Prostate gland (tissue), 2 donors: Measurements from ENCODE around the gene SGCA. TPM values are rescaled to one million over a fixed set of nuclear protein-coding genes. Genes with fewer than 3 reads are reported as not detected.

ENCODE experiments used
- DNase-seq: peaks from one replicate; pipeline ENCODE4 v3.0.0-alpha.2; 2019; ENCODE audit warnings: low spot score
- H3K27ac ChIP-seq, 2 donors: fragments of 200-600 bp; sonication (generic); 2 replicates each; pipeline ENCODE4 v1.5.1; 2017 to 2019
- H3K27me3 ChIP-seq: fragments of 200-600 bp; sonication (generic); replicated peaks from 2 replicates; pipeline ENCODE4 v1.5.1; 2019; ENCODE audit not compliant: insufficient read depth
- H3K36me3 ChIP-seq, 2 donors: fragments of 200-600 bp; sonication (generic); 1 replicate in 1 of 2; 2 replicates in 1 of 2; pipeline versions ENCODE4 v1.5.1 to v1.8.1; 2017 to 2019
- H3K4me1 ChIP-seq: fragments of 200-600 bp; sonication (generic); replicated peaks from 2 replicates; pipeline ENCODE4 v1.5.1; 2019
- H3K4me3 ChIP-seq, 2 donors: fragments of 200-600 bp; sonication (generic); 2 replicates each; pipeline ENCODE4 v1.5.1; 2017 to 2019
- H3K9me3 ChIP-seq: fragments of 200-600 bp; sonication (generic); 2 replicates; pipeline ENCODE4 v1.5.1; 2017
- POLR2A ChIP-seq: fragments of 450-650 bp; IDR thresholded peaks from one replicate; pipeline ENCODE4 v1.6.1; 2016; ENCODE audit warnings: antibody characterized with exemption, mild to moderate bottlenecking
- POLR2AphosphoS5 ChIP-seq: sonication (generic); formaldehyde crosslinking; IDR thresholded peaks from one replicate; pipeline ENCODE4 v1.6.1; 2017; ENCODE audit warnings: antibody characterized with exemption
- WGBS: methylation state at CpG from one replicate; pipeline ENCODE4 v1.1.5; 2018; 5-methylcytosine and 5-hydroxymethylcytosine counted together
- intact Hi-C: fragments of 100-400 bp; cut with DNase I; formaldehyde crosslinking; loops from one replicate; pipeline ENCODE4 v1.14.2; 2022
- total RNA-seq, 2 donors: library from RNA; depleted of rRNA; stranded (reverse); fragments of >200 nt; gene quantifications; one replicate each; pipeline ENCODE4 v1.1.0, GENCODE V29; 2016
- TF ChIP-seq, protein P1 (sequence below), 4 experiments: fragments of 200-600 bp in 2 of 4; fragments of 450-650 bp in 2 of 4; sonication (generic) in 2 of 4; IDR thresholded peaks; 1 replicate in 3 of 4; 2 replicates in 1 of 4; pipeline ENCODE4 v1.5.1; 2016 to 2019; ENCODE audit warnings: antibody characterized with exemption in 4 of 4, mild to moderate bottlenecking in 2 of 4, moderate library complexity in 2 of 4

The SGCA gene
- total RNA-seq, 2 donors from 2014 or later = 13.9 to 19.4 TPM

DNA sequence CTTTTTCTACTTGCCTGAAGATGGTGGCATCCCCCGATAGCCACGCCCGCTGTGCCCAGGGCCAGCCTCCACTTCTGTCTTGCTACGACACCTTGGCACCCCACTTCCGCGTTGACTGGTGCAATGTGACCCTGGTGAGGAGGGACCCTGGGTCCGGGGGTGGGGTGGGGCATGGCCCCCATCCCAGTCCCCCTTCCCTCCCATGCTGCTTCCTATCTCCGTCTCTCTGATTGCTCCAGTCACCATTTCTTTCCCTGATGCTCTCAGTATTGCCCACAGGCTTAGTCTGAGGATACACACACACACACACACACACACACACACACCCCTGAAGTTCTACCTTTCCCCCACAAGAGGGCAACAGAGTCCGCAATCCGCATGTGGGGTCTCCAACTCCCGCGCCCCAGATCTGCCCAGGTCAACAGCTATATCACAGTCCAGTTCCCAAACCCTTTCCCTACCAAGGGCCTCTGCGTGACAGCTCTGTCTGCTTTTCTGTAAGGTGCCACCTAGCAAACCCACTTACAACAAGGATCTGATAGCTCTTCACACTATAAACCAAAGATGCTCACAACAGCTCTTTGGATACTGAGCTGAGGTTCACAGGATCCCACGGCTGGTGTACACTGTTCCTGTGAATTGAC, 3.4 kb downstream of the SGCA start:
- intact Hi-C loops = no loop called here
- Histone ChIP-seq H3K36me3 (no peaks in the 10 kb centered on the region), H3K4me1 (no peaks in the 10 kb centered on the region), H3K27ac (no peak overlapping the region), H3K9me3 (no peaks in the 10 kb centered on the region), H3K4me3 (no peak overlapping the region), H3K27me3 (no peaks in the 10 kb centered on the region)
- TF ChIP-seq, protein P1, sequence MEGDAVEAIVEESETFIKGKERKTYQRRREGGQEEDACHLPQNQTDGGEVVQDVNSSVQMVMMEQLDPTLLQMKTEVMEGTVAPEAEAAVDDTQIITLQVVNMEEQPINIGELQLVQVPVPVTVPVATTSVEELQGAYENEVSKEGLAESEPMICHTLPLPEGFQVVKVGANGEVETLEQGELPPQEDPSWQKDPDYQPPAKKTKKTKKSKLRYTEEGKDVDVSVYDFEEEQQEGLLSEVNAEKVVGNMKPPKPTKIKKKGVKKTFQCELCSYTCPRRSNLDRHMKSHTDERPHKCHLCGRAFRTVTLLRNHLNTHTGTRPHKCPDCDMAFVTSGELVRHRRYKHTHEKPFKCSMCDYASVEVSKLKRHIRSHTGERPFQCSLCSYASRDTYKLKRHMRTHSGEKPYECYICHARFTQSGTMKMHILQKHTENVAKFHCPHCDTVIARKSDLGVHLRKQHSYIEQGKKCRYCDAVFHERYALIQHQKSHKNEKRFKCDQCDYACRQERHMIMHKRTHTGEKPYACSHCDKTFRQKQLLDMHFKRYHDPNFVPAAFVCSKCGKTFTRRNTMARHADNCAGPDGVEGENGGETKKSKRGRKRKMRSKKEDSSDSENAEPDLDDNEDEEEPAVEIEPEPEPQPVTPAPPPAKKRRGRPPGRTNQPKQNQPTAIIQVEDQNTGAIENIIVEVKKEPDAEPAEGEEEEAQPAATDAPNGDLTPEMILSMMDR (IDR thresholded peaks at IDR 0.05) = peak; percentile 69 to 95 (median 82)
- no peak for TF ChIP-seq POLR2AphosphoS5
- WGBS = 40% methylated on average over 14 of the region's 14 CpGs
- no peak for DNase-seq

DNA sequence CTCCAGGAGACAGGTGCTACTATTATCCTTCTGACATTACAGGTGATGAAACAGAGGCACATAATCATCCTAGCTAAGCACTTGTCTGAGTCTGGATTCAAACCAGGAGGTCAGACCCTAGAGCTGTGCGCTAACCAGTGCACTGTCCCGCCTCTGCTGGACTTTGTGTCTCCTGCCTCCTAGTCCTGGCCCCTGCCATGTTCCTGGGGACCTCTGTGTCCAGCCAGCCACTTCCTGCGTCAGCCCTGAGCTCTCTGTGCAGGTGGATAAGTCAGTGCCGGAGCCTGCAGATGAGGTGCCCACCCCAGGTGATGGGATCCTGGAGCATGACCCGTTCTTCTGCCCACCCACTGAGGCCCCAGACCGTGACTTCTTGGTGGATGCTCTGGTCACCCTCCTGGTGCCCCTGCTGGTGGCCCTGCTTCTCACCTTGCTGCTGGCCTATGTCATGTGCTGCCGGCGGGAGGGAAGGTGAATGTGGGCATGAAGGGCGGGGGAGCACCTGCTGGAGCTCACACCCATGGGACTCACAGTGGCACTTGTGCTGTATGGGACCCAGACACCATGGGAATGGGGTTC, 4.2 kb downstream of the SGCA start:
- Histone ChIP-seq H3K4me1 (no peaks in the 10 kb centered on the region), H3K36me3 (no peaks in the 10 kb centered on the region), H3K27me3 (no peaks in the 10 kb centered on the region), H3K9me3 (no peaks in the 10 kb centered on the region), H3K4me3 (no peak overlapping the region), H3K27ac (no peak overlapping the region)
- 97% methylated on average over 8 of the region's 9 CpGs for WGBS
- TF ChIP-seq, protein P1 (IDR thresholded peaks at IDR 0.05) = no peak
- TF ChIP-seq POLR2AphosphoS5 = no peak
- no peak for TF ChIP-seq POLR2A
- intact Hi-C loops = no loop called here
- DNase-seq = no peak

DNA sequence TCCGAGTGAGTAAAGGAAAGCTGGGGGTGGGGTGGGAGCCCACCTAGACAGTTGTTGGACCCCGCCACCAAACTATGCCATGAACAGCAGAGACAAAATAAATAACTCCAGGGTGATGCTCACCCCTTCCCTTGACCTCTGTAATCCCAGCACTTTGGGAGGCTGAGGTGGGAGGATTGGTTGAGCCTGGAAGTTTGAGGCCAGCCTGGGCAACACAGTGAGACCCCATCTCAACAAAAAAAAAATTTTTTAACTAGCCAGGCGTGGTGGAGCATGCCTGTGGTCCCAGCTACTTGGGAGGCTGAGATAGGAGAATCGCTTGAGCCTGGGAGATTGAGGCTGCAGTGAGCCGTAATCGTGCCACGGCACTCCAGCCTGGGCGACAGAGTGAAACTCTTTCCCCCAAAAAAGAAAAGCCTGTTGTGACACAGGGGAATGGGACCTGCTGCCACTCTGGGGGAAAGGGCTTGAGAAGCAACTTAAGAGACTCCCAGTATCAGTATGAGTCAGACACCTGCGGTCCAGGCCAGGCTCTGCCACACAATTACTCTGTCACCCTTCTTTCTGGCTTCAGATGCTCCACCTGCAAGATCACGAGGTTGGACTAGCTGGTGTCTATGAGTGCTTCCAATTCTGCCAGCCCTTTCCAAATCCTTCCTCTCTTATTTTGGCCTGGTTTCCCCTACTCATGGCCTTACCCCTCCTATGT, 5.0 kb downstream of the SGCA start:
- no peaks in the 10 kb centered on the region for H3K27me3 ChIP-seq
- intact Hi-C loops = no loop called here
- H3K36me3 ChIP-seq = no peaks in the 10 kb centered on the region
- no peaks in the 10 kb centered on the region for H3K4me1 ChIP-seq
- TF ChIP-seq, protein P1 (IDR thresholded peaks at IDR 0.05) = no peak
- no peak for TF ChIP-seq POLR2A
- no peak for TF ChIP-seq POLR2AphosphoS5
- WGBS = 92% methylated on average over 10 of the region's 10 CpGs
- H3K9me3 ChIP-seq = no peaks in the 10 kb centered on the region
- no peak overlapping the region for H3K4me3 ChIP-seq
- no peak for DNase-seq
- H3K27ac ChIP-seq = no peak overlapping the region

DNA sequence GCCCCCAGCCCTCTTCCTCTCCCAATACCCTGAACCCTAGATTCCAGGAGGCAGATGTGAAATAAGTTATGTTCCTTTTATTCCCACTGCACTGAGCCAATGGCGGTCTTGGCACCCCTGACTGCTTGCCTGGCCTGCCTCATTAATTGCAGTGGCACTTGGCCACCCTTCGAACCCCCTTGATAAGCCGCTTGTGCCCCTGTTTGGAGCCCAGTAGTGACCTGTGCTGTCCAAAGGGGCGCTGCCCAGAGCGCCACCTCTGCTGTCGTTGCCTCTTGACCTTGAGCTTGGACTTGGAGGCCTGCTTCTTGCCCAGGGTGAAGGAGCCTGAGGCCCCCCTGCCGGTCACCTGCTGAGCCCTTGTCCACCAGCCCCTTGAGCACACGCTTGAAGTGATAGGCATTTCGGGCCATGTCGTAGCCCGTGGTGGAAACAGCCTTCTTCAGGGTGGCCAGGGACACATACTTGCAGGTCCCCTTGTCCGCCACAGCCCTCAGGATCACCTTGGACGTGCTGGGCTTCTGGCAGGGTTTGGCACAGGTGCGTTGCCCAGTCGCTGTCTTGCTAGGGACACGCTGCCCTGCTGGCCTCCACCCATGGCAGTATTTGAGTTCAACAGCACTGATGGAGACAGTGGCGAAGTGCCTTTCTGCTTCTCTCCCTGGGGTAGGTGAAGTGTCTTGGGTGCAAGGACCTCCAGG, 5.7 kb downstream of the SGCA start:
- intact Hi-C loops = no loop called here
- no peaks in the 10 kb centered on the region for H3K9me3 ChIP-seq
- H3K4me3 ChIP-seq = no peak overlapping the region
- H3K27me3 ChIP-seq = no peaks in the 10 kb centered on the region
- WGBS = 94% methylated on average over 17 of the region's 17 CpGs
- no peak overlapping the region for H3K27ac ChIP-seq
- no peaks in the 10 kb centered on the region for H3K4me1 ChIP-seq
- TF ChIP-seq POLR2A (no peak), POLR2AphosphoS5 (no peak)
- TF ChIP-seq, protein P1 (IDR thresholded peaks at IDR 0.05) = no peak
- no peak for DNase-seq
- H3K36me3 ChIP-seq = no peaks in the 10 kb centered on the region
